K562 treated with DMSO at 1 percent for 24 hours (cell line): ENCODE measurements around the gene OR1S2. TPM values are rescaled to one million over a fixed set of nuclear protein-coding genes. Genes with fewer than 3 reads are reported as not detected.

Experiments
- total RNA-seq: library from RNA; unstranded; fragments of 300-600 nt; gene quantifications from 2 replicates; pipeline ENCODE4 v1.2.3, GENCODE V29; 2022; ENCODE audit warnings: low read depth; ENCODE audit not compliant: insufficient read depth

The OR1S2 gene, protein sequence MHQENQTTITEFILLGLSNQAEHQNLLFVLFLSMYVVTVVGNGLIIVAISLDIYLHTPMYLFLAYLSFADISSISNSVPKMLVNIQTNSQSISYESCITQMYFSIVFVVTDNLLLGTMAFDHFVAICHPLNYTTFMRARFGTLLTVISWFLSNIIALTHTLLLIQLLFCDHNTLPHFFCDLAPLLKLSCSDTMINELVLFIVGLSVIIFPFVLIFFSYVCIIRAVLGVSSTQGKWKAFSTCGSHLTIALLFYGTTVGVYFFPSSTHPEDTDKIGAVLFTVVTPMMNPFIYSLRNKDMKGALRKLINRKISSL
- not detected in 2 replicates for total RNA-seq

DNA sequence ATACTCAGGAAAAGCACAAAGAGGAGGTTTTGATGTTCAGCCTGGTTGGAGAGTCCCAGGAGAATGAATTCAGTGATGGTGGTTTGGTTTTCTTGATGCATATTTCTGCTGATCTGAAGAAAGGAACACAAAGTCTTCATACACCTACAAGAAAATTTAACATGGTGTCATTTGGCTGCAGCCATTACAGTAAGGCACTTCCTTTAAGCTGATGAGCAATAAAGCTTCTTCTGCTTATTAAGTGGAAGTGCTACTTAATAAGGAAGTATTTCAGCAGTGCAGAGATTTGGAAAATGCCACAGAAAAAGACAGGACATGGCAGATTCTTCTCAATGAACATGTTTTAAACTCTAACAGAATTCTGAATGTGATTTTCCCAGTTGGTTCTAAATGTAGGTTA is at the start of gene OR1S2:
TSS of gene OR1S2 (minus strand) at position 101 of the 400 bp plus-strand sequence. CDS start at position 101, 0 bp downstream.

DNA sequence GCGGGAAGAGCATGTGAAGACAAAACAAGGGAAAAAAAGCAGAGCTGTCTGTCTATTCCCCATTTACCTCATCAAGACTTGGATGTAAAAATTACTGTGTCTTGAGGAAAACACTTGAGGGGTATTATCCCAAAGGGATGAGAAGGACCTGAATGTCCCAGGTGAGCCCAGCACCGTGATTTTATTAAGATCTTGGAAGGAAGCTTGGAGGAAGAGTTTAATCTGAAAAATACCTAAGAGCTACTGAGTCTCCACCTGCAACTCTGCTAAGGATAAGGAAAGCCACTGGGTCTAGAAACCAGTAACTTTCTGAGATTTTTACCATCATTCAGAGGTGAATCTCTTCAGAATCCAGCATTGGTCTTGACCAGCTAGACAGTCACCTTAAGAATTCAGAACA is 8.5 kb upstream of the OR1S2 start, which contains the start of gene OR1S1:
TSS of gene OR1S1 (plus strand) at position 301 of the 400 bp plus-strand sequence.

DNA sequence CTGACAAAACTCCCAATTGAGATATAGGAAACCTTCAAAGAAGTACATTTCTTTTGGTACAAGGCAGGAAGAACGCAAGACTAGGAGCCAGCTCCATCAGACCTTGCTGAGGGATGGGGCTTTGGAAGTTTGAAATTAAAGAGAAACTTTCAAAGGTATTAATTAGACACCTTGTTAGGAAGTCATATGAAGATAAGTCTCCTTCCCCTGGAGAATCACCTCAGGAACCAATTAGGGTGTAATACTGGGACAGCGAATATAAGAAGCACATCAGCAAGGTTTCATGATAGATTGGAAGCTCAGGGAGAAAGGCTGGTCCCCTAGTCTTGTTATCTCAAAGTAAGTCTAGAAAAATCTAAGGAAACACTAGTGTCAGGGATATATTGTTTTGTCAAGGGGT is 15.2 kb downstream of the OR1S2 start, which contains the start of gene OR9Q2:
TSS of gene OR9Q2 (plus strand) at position 301 of the 400 bp plus-strand sequence. CDS start 1,421 bp downstream, outside the sequence.

Other genes starting within 250 kb of the OR1S2 start
- gene OR9Q1, start 180.3 kb downstream of the OR1S2 start, total RNA-seq: not detected in 2 replicates
- gene OR6Q1, start 173.2 kb downstream of the OR1S2 start, total RNA-seq: not detected in 2 replicates
- gene OR9I1, start 78.6 kb downstream of the OR1S2 start, total RNA-seq: not detected in 2 replicates
- not detected in 2 replicates for gene OR9Q2, start 15.1 kb downstream of the OR1S2 start, total RNA-seq
- not detected in 2 replicates for gene OR1S1, start 8.6 kb upstream of the OR1S2 start, total RNA-seq
- not detected in 2 replicates for gene OR10Q1, start 24.8 kb upstream of the OR1S2 start, total RNA-seq
- not detected in 2 replicates for gene OR10W1, start 64.1 kb upstream of the OR1S2 start, total RNA-seq
- gene OR5B17, start 154.9 kb upstream of the OR1S2 start, total RNA-seq: not detected in 2 replicates
- gene OR5B3, start 202.7 kb upstream of the OR1S2 start, total RNA-seq: not detected in 2 replicates
- gene OR5B2, start 224.0 kb upstream of the OR1S2 start, total RNA-seq: not detected in 2 replicates
- gene OR5B12, start 238.1 kb upstream of the OR1S2 start, total RNA-seq: not detected in 2 replicates